Mesendoderm (in vitro differentiated cells): Measurements from ENCODE around the gene UNC5B.

Experiments used
- DNase-seq: peaks from one replicate; pipeline ENCODE4 v3.0.0; 2013
- H2AK5ac ChIP-seq: 2 replicates; pipeline ENCODE4 v1.6.1; 2013; ENCODE audit warnings: low read length, inconsistent platforms
- H2BK120ac ChIP-seq: 2 replicates; pipeline ENCODE4 v1.6.1; 2013; ENCODE audit warnings: low read depth, mild to moderate bottlenecking, low read length, moderate library complexity, mixed read lengths
- H2BK15ac ChIP-seq: replicated peaks from 2 replicates; pipeline ENCODE4 v1.6.1; 2013; ENCODE audit warnings: low read depth, mild to moderate bottlenecking, moderate library complexity
- H2BK5ac ChIP-seq: 2 replicates; pipeline ENCODE4 v1.6.1; 2013; ENCODE audit warnings: low read length, inconsistent platforms
- H3K18ac ChIP-seq: 2 replicates; pipeline ENCODE4 v1.6.1; 2013; ENCODE audit warnings: mild to moderate bottlenecking, low read length, mixed read lengths
- H3K23ac ChIP-seq: one replicate; pipeline ENCODE4 v1.6.1; 2013; ENCODE audit warnings: low read length
- H3K27ac ChIP-seq: 2 replicates; pipeline ENCODE4 v1.5.1; 2013; ENCODE audit warnings: low read depth, mild to moderate bottlenecking, inconsistent platforms, low read length, moderate library complexity
- H3K27me3 ChIP-seq: 2 replicates; pipeline ENCODE4 v1.6.1; 2013; ENCODE audit warnings: low read length, control low read depth, mild to moderate bottlenecking, inconsistent platforms; ENCODE audit not compliant: insufficient read depth, poor library complexity
- H3K36me3 ChIP-seq: 2 replicates; pipeline ENCODE4 v1.6.1; 2013; ENCODE audit warnings: low read length, inconsistent platforms; ENCODE audit not compliant: control insufficient read depth, insufficient read depth
- H3K4ac ChIP-seq: one replicate; pipeline ENCODE4 v1.6.1; 2013; ENCODE audit warnings: low read depth, mild to moderate bottlenecking, low read length, moderate library complexity
- H3K4me1 ChIP-seq: 2 replicates; pipeline ENCODE4 v1.6.1; 2013; ENCODE audit warnings: low read depth, low read length, inconsistent platforms; ENCODE audit not compliant: control insufficient read depth
- H3K4me2 ChIP-seq: 2 replicates; pipeline ENCODE4 v1.6.1; 2013; ENCODE audit warnings: low read length
- H3K4me3 ChIP-seq: 2 replicates; pipeline ENCODE4 v1.5.1; 2013; ENCODE audit warnings: mild to moderate bottlenecking, low read length
- H3K56ac ChIP-seq: one replicate; pipeline ENCODE4 v1.6.1; 2013; ENCODE audit warnings: low read length
- H3K79me1 ChIP-seq: 2 replicates; pipeline ENCODE4 v1.6.1; 2013; ENCODE audit warnings: low read length, inconsistent platforms
- H3K79me2 ChIP-seq: 2 replicates; pipeline ENCODE4 v1.6.1; 2013; ENCODE audit warnings: mild to moderate bottlenecking, low read length; ENCODE audit not compliant: control insufficient read depth, insufficient read depth
- H3K9ac ChIP-seq: 2 replicates; pipeline ENCODE4 v1.6.1; 2013; ENCODE audit warnings: low read length, inconsistent platforms
- H4K5ac ChIP-seq: one replicate; pipeline ENCODE4 v1.6.1; 2013; ENCODE audit warnings: low read length
- H4K8ac ChIP-seq: one replicate; pipeline ENCODE4 v1.6.1; 2013; ENCODE audit warnings: low read depth, mild to moderate bottlenecking, control low read depth, low read length, moderate library complexity
- WGBS: extraction: QIAGEN DNeasy Blood & Tissue Kit; methylation state at CpG from one replicate; pipeline ENCODE4 v1.1.7; 2013; ENCODE audit warnings: low lambda C conversion rate, missing lambda C conversion rate; ENCODE audit not compliant: insufficient coverage; ENCODE audit errors: extremely low coverage; 5-methylcytosine and 5-hydroxymethylcytosine counted together

Gene UNC5B

DNA sequence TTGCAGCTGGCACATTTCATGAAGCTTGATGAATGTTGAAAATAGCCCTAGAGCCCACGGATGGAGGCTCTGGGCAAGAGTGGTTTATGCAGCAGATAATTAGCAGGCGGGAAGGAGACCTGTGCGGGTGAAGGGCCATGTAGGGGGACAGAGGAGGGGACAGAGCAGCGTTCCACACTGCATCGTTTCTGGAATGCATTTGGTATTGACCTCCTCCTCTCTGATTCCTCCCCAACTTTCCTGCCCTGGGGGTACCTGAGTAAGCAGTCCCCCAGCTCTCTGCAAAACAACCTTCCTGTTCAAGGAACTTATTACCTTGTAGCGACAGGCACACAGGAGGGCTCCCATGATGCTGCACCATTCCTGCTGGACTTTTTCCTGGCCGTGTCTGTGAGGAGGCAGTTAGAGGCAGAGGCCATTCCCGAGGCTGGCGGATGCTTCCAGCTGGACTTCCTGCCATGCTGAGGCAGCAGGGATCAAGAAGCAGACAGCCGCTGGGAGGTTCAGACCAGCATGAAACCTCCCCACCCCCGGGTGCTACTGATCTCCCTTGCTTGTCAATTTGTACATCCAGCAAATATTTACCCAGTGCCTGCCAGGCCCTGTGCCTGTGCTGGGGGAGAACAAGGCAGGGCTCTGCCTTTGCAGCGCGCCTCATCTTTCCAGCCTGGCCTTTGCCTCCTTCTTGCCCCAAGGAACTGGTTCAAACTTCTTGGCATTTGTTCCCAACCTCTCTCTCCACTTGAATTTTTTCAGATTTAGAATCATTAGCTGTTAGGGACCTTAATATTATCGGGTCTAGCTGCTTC is 135.4 kb downstream of the UNC5B start:
- Histone ChIP-seq H3K36me3 (no peaks in the 10 kb centered on the region), H2BK120ac (no peak overlapping the region), H2AK5ac (no peak overlapping the region), H3K4me2 (no peak overlapping the region), H3K4me1 (no peaks in the 10 kb centered on the region), H3K27me3 (no peaks in the 10 kb centered on the region), H3K27ac (no peak overlapping the region), H3K56ac (no peak overlapping the region), H3K9ac (no peak overlapping the region), H4K8ac (no peak overlapping the region), H3K18ac (no peak overlapping the region), H2BK5ac (no peak overlapping the region), H3K79me1 (no peaks in the 10 kb centered on the region), H2BK15ac (no peak overlapping the region), H3K4me3 (no peak overlapping the region), H3K4ac (no peak overlapping the region), H3K79me2 (no peaks in the 10 kb centered on the region), H4K5ac (no peak overlapping the region), H3K23ac (no peak overlapping the region)
- WGBS, result no CpG with 5 or more reads among the region's 14 CpGs
- no peak for DNase-seq

DNA sequence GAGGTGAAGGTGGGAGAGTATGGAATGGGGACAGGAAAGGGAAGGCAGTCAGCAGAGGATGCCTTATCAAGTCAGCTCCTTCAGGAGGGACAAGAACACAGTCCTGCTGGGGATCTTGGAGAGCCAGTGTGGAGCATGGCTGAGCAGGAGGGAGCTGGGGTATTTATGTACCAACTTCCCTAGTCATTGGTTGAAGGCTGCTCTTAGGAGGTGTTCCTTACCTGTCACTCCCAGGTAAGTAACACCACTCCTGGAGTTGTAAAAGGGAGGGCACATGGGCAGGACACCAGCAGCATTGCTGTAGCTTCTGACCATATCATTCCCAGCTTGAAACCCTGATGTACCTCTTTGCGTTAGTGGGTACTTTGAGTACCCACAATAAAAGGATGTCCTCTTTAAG is 136.5 kb downstream of the UNC5B start:
- Histone ChIP-seq H3K36me3 (no peaks in the 10 kb centered on the region), H4K5ac (no peak overlapping the region), H3K4ac (no peak overlapping the region), H2AK5ac (no peak overlapping the region), H3K9ac (no peak overlapping the region), H3K23ac (no peak overlapping the region), H3K4me2 (no peak overlapping the region), H2BK5ac (no peak overlapping the region), H2BK15ac (no peak overlapping the region), H3K4me3 (no peak overlapping the region), H3K27me3 (no peaks in the 10 kb centered on the region), H3K56ac (no peak overlapping the region), H3K18ac (no peak overlapping the region), H3K79me2 (no peaks in the 10 kb centered on the region), H3K4me1 (no peaks in the 10 kb centered on the region), H4K8ac (no peak overlapping the region), H3K27ac (no peak overlapping the region), H2BK120ac (no peak overlapping the region), H3K79me1 (no peaks in the 10 kb centered on the region)
- no peak for DNase-seq
- WGBS, result no CpG with 5 or more reads among the region's 1 CpG

DNA sequence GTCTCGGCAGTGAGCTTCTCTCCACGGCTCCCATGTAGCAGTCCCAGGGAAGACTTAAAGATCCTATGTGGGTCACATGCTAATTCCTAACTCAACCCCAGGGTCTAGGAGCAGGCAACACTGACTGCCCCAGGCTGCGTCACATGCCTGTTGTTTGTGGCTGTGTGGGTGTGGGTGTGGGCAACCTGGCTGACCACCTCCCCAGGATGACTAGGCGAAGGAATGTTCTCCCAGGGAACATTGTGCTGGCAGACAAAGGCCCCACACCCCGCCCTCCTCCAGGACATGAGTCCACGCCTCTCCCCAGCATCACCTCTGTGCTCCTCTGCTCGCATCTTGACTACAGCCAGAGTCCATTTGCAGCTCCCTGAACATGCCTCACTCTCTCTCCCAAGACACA is 137.0 kb downstream of the UNC5B start:
- Histone ChIP-seq H3K36me3 (no peaks in the 10 kb centered on the region), H3K23ac (no peak overlapping the region), H3K4me3 (no peak overlapping the region), H3K79me1 (no peaks in the 10 kb centered on the region), H3K27ac (no peak overlapping the region), H3K9ac (no peak overlapping the region), H2BK15ac (no peak overlapping the region), H2BK120ac (no peak overlapping the region), H3K27me3 (no peaks in the 10 kb centered on the region), H3K4me2 (no peak overlapping the region), H3K56ac (no peak overlapping the region), H2AK5ac (no peak overlapping the region), H3K18ac (no peak overlapping the region), H3K79me2 (no peaks in the 10 kb centered on the region), H4K5ac (no peak overlapping the region), H4K8ac (no peak overlapping the region), H3K4me1 (no peaks in the 10 kb centered on the region), H3K4ac (no peak overlapping the region), H2BK5ac (no peak overlapping the region)
- DNase-seq, result peak; percentile 66
- WGBS, result no CpG with 5 or more reads among the region's 7 CpGs

DNA sequence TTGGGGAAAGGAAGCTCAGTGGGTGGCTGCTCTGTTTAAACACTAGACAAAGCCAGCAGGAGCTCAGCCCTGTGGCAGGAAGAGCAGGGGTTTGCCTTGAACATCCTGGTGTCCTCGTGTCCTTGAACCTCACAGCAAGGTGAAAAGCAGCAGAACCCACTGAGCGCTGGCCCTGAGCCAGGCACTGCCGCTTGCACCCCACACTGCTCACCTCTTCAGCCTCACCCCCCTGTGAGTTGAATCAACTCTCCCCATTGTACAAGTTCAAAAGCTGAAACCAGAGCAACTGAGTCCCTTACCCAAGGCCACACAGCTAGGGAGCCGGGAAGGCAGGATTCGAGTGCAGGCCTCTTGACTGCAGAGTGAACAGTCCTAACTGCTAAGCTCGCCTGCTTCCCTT is 138.7 kb downstream of the UNC5B start:
- Histone ChIP-seq H4K8ac (no peak overlapping the region), H3K27ac (no peak overlapping the region), H2BK120ac (no peak overlapping the region), H2BK5ac (no peak overlapping the region), H3K4ac (no peak overlapping the region), H3K18ac (no peak overlapping the region), H3K36me3 (no peaks in the 10 kb centered on the region), H3K79me2 (no peaks in the 10 kb centered on the region), H3K4me3 (no peak overlapping the region), H3K9ac (no peak overlapping the region), H3K79me1 (no peaks in the 10 kb centered on the region), H3K4me1 (no peaks in the 10 kb centered on the region), H2AK5ac (no peak overlapping the region), H3K56ac (no peak overlapping the region), H4K5ac (no peak overlapping the region), H3K4me2 (no peak overlapping the region), H3K27me3 (no peaks in the 10 kb centered on the region), H3K23ac (no peak overlapping the region), H2BK15ac (no peak overlapping the region)
- DNase-seq, result no peak
- no CpG with 5 or more reads among the region's 6 CpGs for WGBS

DNA sequence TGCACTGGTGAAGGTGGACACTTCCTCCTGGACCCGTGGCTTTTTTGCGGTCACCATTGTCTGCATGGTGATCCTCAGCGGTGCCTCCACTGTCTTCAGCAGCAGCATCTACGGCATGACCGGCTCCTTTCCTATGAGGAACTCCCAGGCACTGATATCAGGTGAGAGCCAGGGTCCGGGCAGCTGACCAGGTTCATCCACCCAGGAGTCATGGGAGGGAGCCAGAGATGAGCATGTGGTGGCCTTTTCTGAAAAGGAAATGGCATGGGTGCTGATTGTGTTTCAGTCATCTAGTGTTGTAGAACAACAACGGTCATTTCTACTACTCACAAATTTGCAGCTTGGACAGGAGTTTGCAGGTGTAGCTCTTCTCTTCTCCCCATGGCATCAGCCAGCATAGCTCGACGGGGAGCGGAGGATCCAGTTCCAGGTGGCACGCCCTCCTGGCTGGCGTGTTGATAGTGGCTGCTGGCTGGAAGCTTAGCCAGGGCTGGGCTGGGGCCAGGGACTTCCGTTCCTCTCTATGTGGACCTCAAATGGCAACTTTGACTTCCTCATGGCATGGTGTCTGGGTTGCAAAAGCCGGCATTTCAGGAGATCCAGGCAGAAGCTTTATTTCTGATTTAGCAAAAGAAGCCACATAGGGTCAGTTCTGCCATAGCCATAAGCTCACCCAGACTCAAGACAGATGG is 139.4 kb downstream of the UNC5B start:
- no peaks in the 10 kb centered on the region for H3K27me3 ChIP-seq
- H3K9ac ChIP-seq, result no peak overlapping the region
- WGBS, result no CpG with 5 or more reads among the region's 14 CpGs
- no peaks in the 10 kb centered on the region for H3K79me2 ChIP-seq
- no peak overlapping the region for H3K27ac ChIP-seq
- H2BK5ac ChIP-seq, result no peak overlapping the region
- no peaks in the 10 kb centered on the region for H3K36me3 ChIP-seq
- no peak overlapping the region for H4K8ac ChIP-seq
- no peak overlapping the region for H3K4me3 ChIP-seq
- H3K56ac ChIP-seq, result no peak overlapping the region
- no peak overlapping the region for H3K18ac ChIP-seq
- H3K23ac ChIP-seq, result no peak overlapping the region
- no peak for DNase-seq
- H3K4me1 ChIP-seq, result no peaks in the 10 kb centered on the region
- no peak overlapping the region for H3K4me2 ChIP-seq
- H3K4ac ChIP-seq, result no peak overlapping the region
- H3K79me1 ChIP-seq, result no peaks in the 10 kb centered on the region
- no peak overlapping the region for H2AK5ac ChIP-seq
- no peak overlapping the region for H2BK120ac ChIP-seq
- H4K5ac ChIP-seq, result no peak overlapping the region
- H2BK15ac ChIP-seq, result no peak overlapping the region
